Chondrocyte (in vitro differentiated cells): ENCODE measurements around the gene SERPINB6. TPM values are rescaled to one million over a fixed set of nuclear protein-coding genes. Genes with fewer than 3 reads are reported as not detected.

Source experiments
- DNase-seq: peaks from one replicate; pipeline ENCODE4 v3.0.0; 2021; ENCODE audit warnings: mixed read lengths, low spot score
- H3K27ac Mint-ChIP-seq: one replicate; pipeline ENCODE4 v1.8.0; 2021; ENCODE audit warnings: mild to moderate bottlenecking, moderate library complexity, mixed read lengths; ENCODE audit not compliant: unreplicated experiment
- H3K27me3 Mint-ChIP-seq: 2 replicates; pipeline ENCODE4 v1.8.0; 2021; ENCODE audit warnings: low read depth, mixed read lengths
- H3K36me3 Mint-ChIP-seq: 2 replicates; pipeline ENCODE4 v1.8.0; 2021; ENCODE audit warnings: low read depth, mixed read lengths
- H3K4me1 Mint-ChIP-seq: 2 replicates; pipeline ENCODE4 v1.8.0; 2021; ENCODE audit warnings: low read depth, mild to moderate bottlenecking, mixed read lengths
- H3K4me3 Mint-ChIP-seq: one replicate; pipeline ENCODE4 v1.8.0; 2021; ENCODE audit warnings: mild to moderate bottlenecking, moderate library complexity, mixed read lengths; ENCODE audit not compliant: unreplicated experiment
- H3K9me3 Mint-ChIP-seq: 2 replicates; pipeline ENCODE4 v1.8.0; 2021; ENCODE audit warnings: low read depth, mixed read lengths
- CTCF ChIP-seq: fragments of 200-600 bp; sonication (generic); IDR thresholded peaks from 2 replicates; pipeline ENCODE4 v1.5.0; 2021; ENCODE audit warnings: antibody characterized with exemption, mild to moderate bottlenecking, moderate library complexity
- total RNA-seq: library from RNA; stranded (reverse); gene quantifications from 3 replicates; pipeline ENCODE4 v1.2.1, GENCODE V29; 2021

The SERPINB6 gene
- total RNA-seq, 1 donor from 2014 or later = 98.0 TPM

- H3K9me3 Mint-ChIP-seq = no peaks in the 10 kb centered on the region
- H3K4me3 Mint-ChIP-seq = no peak overlapping the region
- peaks cover 2% of the 10 kb centered on the region for H3K36me3 Mint-ChIP-seq
- no peak for DNase-seq
- no peaks in the 10 kb centered on the region for H3K4me1 Mint-ChIP-seq
- no peak overlapping the region for H3K27ac Mint-ChIP-seq
- no peak for TF ChIP-seq CTCF
- H3K27me3 Mint-ChIP-seq = peaks cover 3% of the 10 kb centered on the region
These were observed 49.7 kb downstream of the SERPINB6 start for GRCh38 chr6:2921520-2922115.

- Mint-ChIP-seq H3K9me3 (no peaks in the 10 kb centered on the region), H3K27ac (no peak overlapping the region), H3K27me3 (peaks cover 3% of the 10 kb centered on the region), H3K4me3 (no peak overlapping the region), H3K4me1 (no peaks in the 10 kb centered on the region), H3K36me3 (peaks cover 2% of the 10 kb centered on the region)
- TF ChIP-seq CTCF = no peak
- DNase-seq = no peak
These were observed 50.7 kb downstream of the SERPINB6 start for GRCh38 chr6:2920671-2921112.

GRCh38 chr6:2919886-2920285 is 51.5 kb downstream of the SERPINB6 start:
- H3K36me3 Mint-ChIP-seq = peaks cover 2% of the 10 kb centered on the region
- no peak for DNase-seq
- H3K9me3 Mint-ChIP-seq = no peaks in the 10 kb centered on the region
- H3K4me3 Mint-ChIP-seq = no peak overlapping the region
- peaks cover 3% of the 10 kb centered on the region for H3K27me3 Mint-ChIP-seq
- H3K27ac Mint-ChIP-seq = no peak overlapping the region
- no peaks in the 10 kb centered on the region for H3K4me1 Mint-ChIP-seq
- no peak for TF ChIP-seq CTCF

GRCh38 chr6:2919401-2919800 is 52.0 kb downstream of the SERPINB6 start:
- no peak overlapping the region for H3K4me3 Mint-ChIP-seq
- no peak for TF ChIP-seq CTCF

GRCh38 chr6:2918936-2919335 is 52.4 kb downstream of the SERPINB6 start:
- H3K27me3 Mint-ChIP-seq = peaks cover 3% of the 10 kb centered on the region

More at GRCh38 chr6:2919401-2919800, 52.0 kb downstream of the SERPINB6 start:
- no peaks in the 10 kb centered on the region for H3K9me3 Mint-ChIP-seq
- DNase-seq = no peak
- H3K27me3 Mint-ChIP-seq = peaks cover 3% of the 10 kb centered on the region
- H3K4me1 Mint-ChIP-seq = no peaks in the 10 kb centered on the region
- peaks cover 2% of the 10 kb centered on the region for H3K36me3 Mint-ChIP-seq
- H3K27ac Mint-ChIP-seq = no peak overlapping the region

More at GRCh38 chr6:2918936-2919335, 52.4 kb downstream of the SERPINB6 start:
- H3K4me3 Mint-ChIP-seq = no peak overlapping the region
- no peak for TF ChIP-seq CTCF
- no peaks in the 10 kb centered on the region for H3K9me3 Mint-ChIP-seq
- no peak overlapping the region for H3K27ac Mint-ChIP-seq
- H3K4me1 Mint-ChIP-seq = no peaks in the 10 kb centered on the region
- peaks cover 2% of the 10 kb centered on the region for H3K36me3 Mint-ChIP-seq
- no peak for DNase-seq
